WERI-Rb-1 (cell line): ENCODE data around the gene WRAP53.

ENCODE experiments used
- DNase-seq: peaks from one replicate; pipeline ENCODE4 v3.0.0-alpha.2; 2020
- H3K27ac ChIP-seq: fragments of 250-450 bp; sonication (Bioruptor Pico); 2 replicates; pipeline ENCODE4 v1.5.1; 2020; ENCODE audit warnings: mild to moderate bottlenecking, moderate library complexity
- H3K27me3 ChIP-seq: fragments of 250-450 bp; sonication (Bioruptor Pico); 2 replicates; pipeline ENCODE4 v1.5.1; 2021; ENCODE audit warnings: mild to moderate bottlenecking, low read depth, moderate library complexity; ENCODE audit not compliant: insufficient read depth, severe bottlenecking
- H3K36me3 ChIP-seq: fragments of 250-450 bp; sonication (Bioruptor Pico); 2 replicates; pipeline ENCODE4 v1.5.1; 2020; ENCODE audit warnings: mild to moderate bottlenecking, moderate library complexity
- H3K4me3 ChIP-seq: 2 replicates; pipeline ENCODE4 v1.5.1; 2011; ENCODE audit warnings: low read depth, mild to moderate bottlenecking, control low read depth, low read length
- H3K9me3 ChIP-seq: fragments of 250-450 bp; sonication (Bioruptor Pico); 2 replicates; pipeline ENCODE4 v1.5.1; 2021; ENCODE audit warnings: mild to moderate bottlenecking, moderate library complexity; ENCODE audit not compliant: severe bottlenecking
- TF ChIP-seq, protein P1 (sequence below): IDR thresholded peaks from 2 replicates; pipeline ENCODE4 v1.5.1; 2011; ENCODE audit warnings: low read depth, mild to moderate bottlenecking, control low read depth, inconsistent platforms, low read length

The WRAP53 gene

GRCh38 chr17:7674934-7675333 is 13.3 kb upstream of the WRAP53 start:
- no peak overlapping the region for H3K27ac ChIP-seq
- TF ChIP-seq, protein P1, sequence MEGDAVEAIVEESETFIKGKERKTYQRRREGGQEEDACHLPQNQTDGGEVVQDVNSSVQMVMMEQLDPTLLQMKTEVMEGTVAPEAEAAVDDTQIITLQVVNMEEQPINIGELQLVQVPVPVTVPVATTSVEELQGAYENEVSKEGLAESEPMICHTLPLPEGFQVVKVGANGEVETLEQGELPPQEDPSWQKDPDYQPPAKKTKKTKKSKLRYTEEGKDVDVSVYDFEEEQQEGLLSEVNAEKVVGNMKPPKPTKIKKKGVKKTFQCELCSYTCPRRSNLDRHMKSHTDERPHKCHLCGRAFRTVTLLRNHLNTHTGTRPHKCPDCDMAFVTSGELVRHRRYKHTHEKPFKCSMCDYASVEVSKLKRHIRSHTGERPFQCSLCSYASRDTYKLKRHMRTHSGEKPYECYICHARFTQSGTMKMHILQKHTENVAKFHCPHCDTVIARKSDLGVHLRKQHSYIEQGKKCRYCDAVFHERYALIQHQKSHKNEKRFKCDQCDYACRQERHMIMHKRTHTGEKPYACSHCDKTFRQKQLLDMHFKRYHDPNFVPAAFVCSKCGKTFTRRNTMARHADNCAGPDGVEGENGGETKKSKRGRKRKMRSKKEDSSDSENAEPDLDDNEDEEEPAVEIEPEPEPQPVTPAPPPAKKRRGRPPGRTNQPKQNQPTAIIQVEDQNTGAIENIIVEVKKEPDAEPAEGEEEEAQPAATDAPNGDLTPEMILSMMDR: no peak
- no peaks in the 10 kb centered on the region for H3K27me3 ChIP-seq
- no peak for DNase-seq
- peaks cover 50% of the 10 kb centered on the region for H3K36me3 ChIP-seq
- no peak overlapping the region for H3K4me3 ChIP-seq
- peaks cover 8% of the 10 kb centered on the region for H3K9me3 ChIP-seq

DNA sequence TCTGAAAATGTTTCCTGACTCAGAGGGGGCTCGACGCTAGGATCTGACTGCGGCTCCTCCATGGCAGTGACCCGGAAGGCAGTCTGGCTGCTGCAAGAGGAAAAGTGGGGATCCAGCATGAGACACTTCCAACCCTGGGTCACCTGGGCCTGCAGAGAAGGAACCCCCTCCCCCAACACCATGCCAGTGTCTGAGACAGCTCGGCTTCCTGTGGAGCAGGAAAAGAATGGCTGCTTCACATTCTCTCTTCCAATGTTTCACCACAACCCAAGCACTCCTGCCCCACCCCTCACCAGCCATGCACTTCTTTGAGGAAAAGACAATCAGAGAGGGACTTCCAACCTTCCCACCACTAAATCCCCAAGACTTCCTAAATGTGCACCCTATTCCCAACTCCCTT is 11.7 kb upstream of the WRAP53 start:
- TF ChIP-seq, protein P1: no peak
- H3K27ac ChIP-seq: no peak overlapping the region
- H3K9me3 ChIP-seq: peaks cover 8% of the 10 kb centered on the region
- no peak overlapping the region for H3K4me3 ChIP-seq
- H3K36me3 ChIP-seq: peaks cover 34% of the 10 kb centered on the region
- DNase-seq: no peak
- no peaks in the 10 kb centered on the region for H3K27me3 ChIP-seq

DNA sequence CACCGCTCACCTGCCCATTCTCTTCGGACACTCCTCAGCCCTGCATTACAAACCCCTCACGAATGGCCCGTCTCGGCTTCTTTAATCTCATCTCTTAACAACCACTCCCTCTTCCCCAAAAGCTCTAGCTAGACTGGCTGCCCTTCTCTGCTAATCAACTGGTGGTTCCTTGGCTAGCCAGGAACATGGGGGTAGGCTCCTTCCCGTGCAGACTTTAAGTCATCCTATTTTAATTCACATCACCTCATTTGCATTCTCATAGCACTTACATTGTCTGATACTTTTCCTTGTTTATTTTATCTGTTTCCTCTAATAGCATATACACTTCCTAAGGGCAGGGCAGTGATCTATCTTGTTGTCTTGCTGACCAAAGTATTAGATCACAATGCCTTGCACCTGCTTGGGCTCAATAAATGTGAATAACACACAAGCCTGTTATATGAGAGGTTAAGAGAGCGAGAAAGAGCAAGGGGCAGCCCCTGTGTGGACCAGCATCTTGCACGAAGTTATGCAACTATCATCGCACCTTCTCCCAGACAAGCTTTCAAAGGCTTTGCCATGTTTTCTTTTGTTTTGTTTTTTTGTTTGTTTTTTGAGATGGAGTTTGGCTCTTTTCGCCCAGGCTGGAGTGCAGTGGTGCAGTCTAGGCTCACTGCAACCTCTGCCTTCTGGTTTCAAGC is 10.7 kb upstream of the WRAP53 start:
- no peak overlapping the region for H3K4me3 ChIP-seq
- H3K36me3 ChIP-seq: peaks cover 26% of the 10 kb centered on the region
- no peak overlapping the region for H3K27ac ChIP-seq
- TF ChIP-seq, protein P1: no peak
- DNase-seq: no peak
- H3K9me3 ChIP-seq: peaks cover 8% of the 10 kb centered on the region
- H3K27me3 ChIP-seq: no peaks in the 10 kb centered on the region

- peaks cover 21% of the 10 kb centered on the region for H3K36me3 ChIP-seq
- H3K9me3 ChIP-seq: no peaks in the 10 kb centered on the region
- H3K4me3 ChIP-seq: peak overlapping the region; percentile 96
- H3K27ac ChIP-seq: peak overlapping the region; percentile 99
- H3K27me3 ChIP-seq: no peaks in the 10 kb centered on the region
- TF ChIP-seq, protein P1: no peak
- DNase-seq: no peak
These were observed 3.3 kb upstream of the WRAP53 start for GRCh38 chr17:7684851-7685532.

DNA sequence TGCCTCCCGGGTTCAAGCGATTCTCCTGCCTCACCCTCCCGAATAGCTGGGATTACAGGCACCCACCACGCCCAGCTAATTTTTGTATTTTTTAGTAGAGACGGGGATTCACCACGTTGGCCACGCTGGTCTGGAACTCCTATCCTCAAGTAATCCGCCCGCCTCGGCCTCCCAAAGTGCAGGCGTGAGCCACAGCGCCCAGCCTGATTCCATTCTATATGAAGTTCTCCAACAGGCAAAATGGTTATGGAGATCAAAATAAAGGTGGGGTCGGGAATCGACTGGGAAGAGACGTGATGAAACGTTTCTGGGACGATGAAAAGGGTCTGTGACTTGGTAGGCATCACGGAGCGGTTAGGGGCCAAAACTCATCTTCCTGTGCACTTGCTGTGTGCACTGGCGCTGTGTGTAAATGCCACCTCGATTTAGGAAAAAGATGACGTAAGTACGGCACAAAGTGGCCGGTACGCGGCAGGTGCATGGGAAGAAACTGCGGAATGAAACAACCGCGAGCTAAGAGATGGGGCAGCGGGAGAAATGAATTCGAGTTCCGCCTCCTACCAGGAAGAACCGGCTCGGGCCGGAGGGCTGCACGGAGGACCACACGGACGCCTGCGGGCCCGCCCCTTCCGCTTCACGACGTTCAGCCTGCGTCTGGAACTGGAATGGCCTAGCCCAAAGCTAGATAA is 2.6 kb upstream of the WRAP53 start:
- Histone ChIP-seq H3K9me3 (no peaks in the 10 kb centered on the region), H3K27me3 (no peaks in the 10 kb centered on the region), H3K27ac (peak overlapping the region; percentile 99), H3K4me3 (peak overlapping the region; percentile 96), H3K36me3 (peaks cover 28% of the 10 kb centered on the region)
- DNase-seq: peak; percentile 94
- TF ChIP-seq, protein P1: no peak
